Peyer's patch (tissue), 4 donors: Measurements from ENCODE around the gene R3HDM2.

Source experiments
- POLR2A ChIP-seq, 2 donors: fragments of 450-650 bp; IDR thresholded peaks; one replicate each; pipeline ENCODE4 v1.5.1; 2017; ENCODE audit warnings: antibody characterized with exemption in 2 of 2, mild to moderate bottlenecking in 2 of 2, moderate library complexity in 2 of 2
- TF ChIP-seq, protein P1 (sequence below), 6 experiments: fragments of 450-650 bp in 4 of 6; fragments of 200-600 bp in 2 of 6; sonication (generic) in 1 of 6; IDR thresholded peaks; one replicate each; pipeline ENCODE4 v1.5.1; 2017 to 2019; ENCODE audit warnings: antibody characterized with exemption in 6 of 6, mild to moderate bottlenecking in 3 of 6, moderate library complexity in 1 of 6

DNA sequence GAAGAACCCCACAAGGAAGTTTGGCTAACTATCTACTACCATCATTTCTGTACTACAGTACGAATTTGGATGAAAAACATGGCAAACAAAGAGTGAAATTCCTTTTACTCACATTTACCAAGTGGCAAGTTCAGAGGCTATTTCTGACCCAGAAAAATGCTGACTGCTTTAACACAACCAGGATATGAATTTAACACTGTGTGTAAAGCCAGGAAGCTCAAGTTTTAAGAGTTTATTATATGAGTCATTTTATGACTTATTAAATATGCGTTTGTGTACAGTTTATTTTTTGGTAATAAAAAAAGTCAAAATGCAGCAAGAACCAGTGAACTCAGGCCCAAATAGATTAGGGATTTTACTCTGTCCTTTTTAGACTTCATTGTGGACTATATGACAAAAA lies 121.4 kb downstream of the R3HDM2 start:
- TF ChIP-seq, protein P1, sequence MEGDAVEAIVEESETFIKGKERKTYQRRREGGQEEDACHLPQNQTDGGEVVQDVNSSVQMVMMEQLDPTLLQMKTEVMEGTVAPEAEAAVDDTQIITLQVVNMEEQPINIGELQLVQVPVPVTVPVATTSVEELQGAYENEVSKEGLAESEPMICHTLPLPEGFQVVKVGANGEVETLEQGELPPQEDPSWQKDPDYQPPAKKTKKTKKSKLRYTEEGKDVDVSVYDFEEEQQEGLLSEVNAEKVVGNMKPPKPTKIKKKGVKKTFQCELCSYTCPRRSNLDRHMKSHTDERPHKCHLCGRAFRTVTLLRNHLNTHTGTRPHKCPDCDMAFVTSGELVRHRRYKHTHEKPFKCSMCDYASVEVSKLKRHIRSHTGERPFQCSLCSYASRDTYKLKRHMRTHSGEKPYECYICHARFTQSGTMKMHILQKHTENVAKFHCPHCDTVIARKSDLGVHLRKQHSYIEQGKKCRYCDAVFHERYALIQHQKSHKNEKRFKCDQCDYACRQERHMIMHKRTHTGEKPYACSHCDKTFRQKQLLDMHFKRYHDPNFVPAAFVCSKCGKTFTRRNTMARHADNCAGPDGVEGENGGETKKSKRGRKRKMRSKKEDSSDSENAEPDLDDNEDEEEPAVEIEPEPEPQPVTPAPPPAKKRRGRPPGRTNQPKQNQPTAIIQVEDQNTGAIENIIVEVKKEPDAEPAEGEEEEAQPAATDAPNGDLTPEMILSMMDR (IDR thresholded peaks at IDR 0.05): no peak
- TF ChIP-seq POLR2A (IDR thresholded peaks at IDR 0.05): no peak
